Iris pigment epithelial cell (primary cell): ENCODE results near the gene TTC28.
"Not testable (repeated sequence)": the region's sequence is repeated elsewhere in the genome, so short reads cannot be mapped to it uniquely, and the experiment has no call there.

Experiments
- DNase-seq: peaks from one replicate; pipeline ENCODE4 v3.0.0-alpha.2; 2011; ENCODE audit warnings: low read depth

The TTC28 gene

GRCh38 chr22:28223826-28224225, 455.8 kb downstream of the TTC28 start:
- DNase-seq: no peak

GRCh38 chr22:28222976-28223745, 456.5 kb downstream of the TTC28 start:
- peak; percentile 50 for DNase-seq

GRCh38 chr22:28222571-28222970, 457.1 kb downstream of the TTC28 start:
- DNase-seq: no peak

- DNase-seq: no peak
Measured at GRCh38 chr22:28222052-28222451, 457.6 kb downstream of the TTC28 start.

GRCh38 chr22:28220626-28221363, 458.8 kb downstream of the TTC28 start:
- no peak for DNase-seq

GRCh38 chr22:28217277-28217676, 462.4 kb downstream of the TTC28 start:
- DNase-seq: no peak

- not testable (repeated sequence) for DNase-seq
Measured at GRCh38 chr22:28214750-28215149, 464.9 kb downstream of the TTC28 start.

- not testable (repeated sequence) for DNase-seq
Measured at GRCh38 chr22:28209457-28209856, 470.2 kb downstream of the TTC28 start.

- no peak for DNase-seq
Measured at GRCh38 chr22:28208787-28209186, 470.9 kb downstream of the TTC28 start.

- peak; percentile 38 for DNase-seq
Measured at GRCh38 chr22:28208036-28208435, 471.6 kb downstream of the TTC28 start.

GRCh38 chr22:28207281-28208030, 472.2 kb downstream of the TTC28 start:
- DNase-seq: peak; percentile 69

- no peak for DNase-seq
Measured at GRCh38 chr22:28205926-28206325, 473.7 kb downstream of the TTC28 start.

GRCh38 chr22:28204382-28204781, 475.3 kb downstream of the TTC28 start:
- DNase-seq: no peak

- DNase-seq: no peak
Measured at GRCh38 chr22:28203286-28203685, 476.4 kb downstream of the TTC28 start.

GRCh38 chr22:28198692-28199091, 480.9 kb downstream of the TTC28 start:
- DNase-seq: no peak

GRCh38 chr22:28191571-28191970, 488.1 kb downstream of the TTC28 start:
- not testable (repeated sequence) for DNase-seq

- DNase-seq: no peak
Measured at GRCh38 chr22:28188178-28188879, 491.3 kb downstream of the TTC28 start.

- no peak for DNase-seq
Measured at GRCh38 chr22:28187612-28188011, 492.0 kb downstream of the TTC28 start.

GRCh38 chr22:28186641-28187040, 493.0 kb downstream of the TTC28 start:
- DNase-seq: no peak

GRCh38 chr22:28185130-28185529, 494.5 kb downstream of the TTC28 start:
- no peak for DNase-seq

GRCh38 chr22:28183078-28183860, 496.4 kb downstream of the TTC28 start:
- no peak for DNase-seq
